HG03175 (cell line): ENCODE data around the gene AIP.

Source experiments
- ATAC-seq: cut with Tn5 transposase; IDR thresholded peaks from one replicate; pipeline ENCODE4 v1.9.1; 2021; ENCODE audit warnings: mild to moderate bottlenecking, moderate library complexity; ENCODE audit not compliant: unreplicated experiment

The AIP gene

GRCh38 chr11:67492801-67493547, 10.1 kb downstream of the AIP start:
- no peak for ATAC-seq

- ATAC-seq = no peak
Measured at GRCh38 chr11:67493548-67494370, 10.9 kb downstream of the AIP start.

- no peak for ATAC-seq
Measured at GRCh38 chr11:67494371-67495233, 11.8 kb downstream of the AIP start.

GRCh38 chr11:67495234-67496005, 12.6 kb downstream of the AIP start:
- ATAC-seq = no peak

GRCh38 chr11:67496113-67496512, 13.3 kb downstream of the AIP start:
- no peak for ATAC-seq

GRCh38 chr11:67497656-67498291, 14.9 kb downstream of the AIP start:
- no peak for ATAC-seq

- no peak for ATAC-seq
Measured at GRCh38 chr11:67498544-67498972, 15.7 kb downstream of the AIP start.

- no peak for ATAC-seq
Measured at GRCh38 chr11:67499808-67500483, 17.1 kb downstream of the AIP start.

GRCh38 chr11:67500484-67500821, 17.6 kb downstream of the AIP start:
- no peak for ATAC-seq

- no peak for ATAC-seq
Measured at GRCh38 chr11:67500831-67501715, 18.2 kb downstream of the AIP start.

GRCh38 chr11:67501854-67502253, 19.0 kb downstream of the AIP start:
- ATAC-seq = no peak

- no peak for ATAC-seq
Measured at GRCh38 chr11:67502328-67502979, 19.6 kb downstream of the AIP start.

GRCh38 chr11:67503119-67504004, 20.5 kb downstream of the AIP start:
- no peak for ATAC-seq

- ATAC-seq = no peak
Measured at GRCh38 chr11:67504005-67504949, 21.5 kb downstream of the AIP start.

GRCh38 chr11:67504950-67505581, 22.2 kb downstream of the AIP start, which contains the start of gene PITPNM1:
Gene PITPNM1, minus strand, starts transcription at chr11:67505363. Its CDS starts 1,183 bp downstream, at chr11:67504180.
- no peak for ATAC-seq
